Mucosa of descending colon (tissue), 3 donors: ENCODE measurements around the gene TOP2B. TPM values are rescaled to one million over a fixed set of nuclear protein-coding genes. Genes with fewer than 3 reads are reported as not detected.

ENCODE experiments used
- ATAC-seq: fragments of 200-7000 bp; cut with Tn5 transposase; one replicate; pipeline ENCODE4 v1.9.1; 2020; ENCODE audit warnings: mild to moderate bottlenecking, moderate library complexity
- DNase-seq, 3 donors: peaks; one replicate each; pipeline ENCODE4 v3.0.0-alpha.2; 2020
- H3K36me3 ChIP-seq: fragments of 200-600 bp; one replicate; pipeline ENCODE4 v1.8.0; 2021; ENCODE audit warnings: low read depth, mild to moderate bottlenecking
- H3K4me1 ChIP-seq: fragments of 200-600 bp; one replicate; pipeline ENCODE4 v1.8.0; 2021; ENCODE audit warnings: low read depth, mild to moderate bottlenecking
- H3K4me3 ChIP-seq: fragments of 200-600 bp; one replicate; pipeline ENCODE4 v1.8.0; 2021; ENCODE audit warnings: mild to moderate bottlenecking
- H3K9me3 ChIP-seq: fragments of 200-600 bp; one replicate; pipeline ENCODE4 v1.8.0; 2021; ENCODE audit warnings: mild to moderate bottlenecking
- CTCF ChIP-seq: fragments of 200-600 bp; IDR thresholded peaks from one replicate; pipeline ENCODE4 v1.8.0; 2022; ENCODE audit warnings: antibody characterized with exemption, mild to moderate bottlenecking
- intact Hi-C, 2 donors: fragments of 100-400 bp; cut with DNase I in 1 of 2; cut with micrococcal nuclease in 1 of 2; formaldehyde crosslinking; loops; one replicate each; pipeline versions ENCODE4 v1.11.0 to v1.11.1; 2022; cut with DNase I, micrococcal nuclease
- total RNA-seq, 3 donors: library from RNA; stranded (reverse); fragmentation: NEBNext Ultra II Directional in 2 of 3; extraction: Animal tissue kit (Norgen Biotek cat#: 25700) in 2 of 3; gene quantifications; one replicate each; pipeline versions ENCODE4 v1.2.1 to v1.2.4, GENCODE V29; 2021 to 2023
- donor health status: DM: no; HTN: no; CAD: no; lungs with moderate emphysema.
- donor health status: DM: no; HTN: no; CAD: no.
- donor health status: DM: no; HTN: yes; CAD: no.

The TOP2B gene
- total RNA-seq, 3 donors from 2014 or later: 72.1 to 111 (median 91.6) TPM

- no peak for ATAC-seq
- intact Hi-C loops: no loop called here
- no peaks in the 10 kb centered on the region for H3K4me1 ChIP-seq
- H3K4me3 ChIP-seq: no peak overlapping the region
- no peak for TF ChIP-seq CTCF
- DNase-seq: no peak
- H3K9me3 ChIP-seq: no peaks in the 10 kb centered on the region
- H3K36me3 ChIP-seq: no peaks in the 10 kb centered on the region
These were observed 107.0 kb downstream of the TOP2B start for GRCh38 chr3:25557694-25558093.

GRCh38 chr3:25556447-25556846 is 108.3 kb downstream of the TOP2B start:
- no peaks in the 10 kb centered on the region for H3K36me3 ChIP-seq
- no peaks in the 10 kb centered on the region for H3K4me1 ChIP-seq
- no peak overlapping the region for H3K4me3 ChIP-seq
- DNase-seq (no peak), ATAC-seq (no peak)
- TF ChIP-seq CTCF: no peak
- intact Hi-C loops: no loop called here
- H3K9me3 ChIP-seq: no peaks in the 10 kb centered on the region

- H3K4me3 ChIP-seq: no peak overlapping the region
- intact Hi-C loops: no loop called here
- no peaks in the 10 kb centered on the region for H3K9me3 ChIP-seq
- ATAC-seq (no peak), DNase-seq (no peak)
- TF ChIP-seq CTCF: no peak
- H3K36me3 ChIP-seq: no peaks in the 10 kb centered on the region
- H3K4me1 ChIP-seq: no peaks in the 10 kb centered on the region
These were observed 108.8 kb downstream of the TOP2B start for GRCh38 chr3:25555695-25556437.

- no peaks in the 10 kb centered on the region for H3K4me1 ChIP-seq
- intact Hi-C loops: no loop called here
- no peak for TF ChIP-seq CTCF
These were observed 110.3 kb downstream of the TOP2B start for GRCh38 chr3:25554376-25554775.

GRCh38 chr3:25552251-25552650 is 112.5 kb downstream of the TOP2B start:
- DNase-seq (no peak), ATAC-seq (no peak)
- no peak for TF ChIP-seq CTCF
- Histone ChIP-seq H3K4me1 (no peaks in the 10 kb centered on the region), H3K9me3 (no peaks in the 10 kb centered on the region), H3K36me3 (no peaks in the 10 kb centered on the region), H3K4me3 (no peak overlapping the region)
- intact Hi-C loops: no loop called here

More at GRCh38 chr3:25554376-25554775, 110.3 kb downstream of the TOP2B start:
- DNase-seq: no peak
- no peak for ATAC-seq
- Histone ChIP-seq H3K9me3 (no peaks in the 10 kb centered on the region), H3K4me3 (no peak overlapping the region), H3K36me3 (no peaks in the 10 kb centered on the region)
